Activated CD8-positive, alpha-beta T cell treated with anti-CD3 and anti-CD28 coated beads for 36 hours (primary cell): Measurements from ENCODE around the gene TCHHL1. TPM values are rescaled to one million over a fixed set of nuclear protein-coding genes. Genes with fewer than 3 reads are reported as not detected.

Experiments used
- ATAC-seq: fragments of 200-7000 bp; cut with Tn5 transposase; one replicate; pipeline ENCODE4 v1.10.0; 2021; ENCODE audit warnings: mild to moderate bottlenecking, moderate library complexity
- CTCF ChIA-PET: fragments of 350-600 bp; sonication (Branson Sonifier 250); formaldehyde crosslinking; loops from one replicate; lab custom pipeline; 2021; ENCODE audit warnings: antibody characterized with exemption; lab: Charles Lee
- POLR2A ChIA-PET: fragments of 350-600 bp; sonication (Branson Sonifier 250); formaldehyde crosslinking; loops from one replicate; lab custom pipeline; 2021; ENCODE audit warnings: antibody characterized with exemption; lab: Charles Lee
- DNase-seq: peaks from one replicate; pipeline ENCODE4 v3.0.0-alpha.2; 2020
- H3K27ac Mint-ChIP-seq: one replicate; pipeline ENCODE4 v1.8.0; 2021; ENCODE audit warnings: mild to moderate bottlenecking, mixed read lengths
- H3K27me3 Mint-ChIP-seq: one replicate; pipeline ENCODE4 v1.8.0; 2021; ENCODE audit warnings: mixed read lengths
- H3K36me3 Mint-ChIP-seq: one replicate; pipeline ENCODE4 v1.8.0; 2021; ENCODE audit warnings: low read depth, mixed read lengths
- H3K4me1 Mint-ChIP-seq: one replicate; pipeline ENCODE4 v1.8.0; 2021; ENCODE audit warnings: low read depth, mixed read lengths
- H3K4me3 Mint-ChIP-seq: one replicate; pipeline ENCODE4 v1.8.0; 2021; ENCODE audit warnings: mild to moderate bottlenecking, moderate library complexity, mixed read lengths
- H3K9me3 Mint-ChIP-seq: one replicate; pipeline ENCODE4 v1.8.0; 2021; ENCODE audit warnings: mixed read lengths
- CTCF ChIP-seq: fragments of 200-600 bp; IDR thresholded peaks from one replicate; pipeline ENCODE4 v1.8.0; 2022; ENCODE audit warnings: antibody characterized with exemption, mild to moderate bottlenecking
- intact Hi-C: fragments of 100-400 bp; cut with micrococcal nuclease; formaldehyde crosslinking; loops from one replicate; pipeline ENCODE4 v1.10.0; 2022
- total RNA-seq, 2 experiments: library from RNA; stranded (reverse); gene quantifications; one replicate each; pipeline ENCODE4 v1.2.3, GENCODE V29; 2021

TCHHL1 gene
- total RNA-seq, 2 experiments from 2014 or later, result not detected

DNA sequence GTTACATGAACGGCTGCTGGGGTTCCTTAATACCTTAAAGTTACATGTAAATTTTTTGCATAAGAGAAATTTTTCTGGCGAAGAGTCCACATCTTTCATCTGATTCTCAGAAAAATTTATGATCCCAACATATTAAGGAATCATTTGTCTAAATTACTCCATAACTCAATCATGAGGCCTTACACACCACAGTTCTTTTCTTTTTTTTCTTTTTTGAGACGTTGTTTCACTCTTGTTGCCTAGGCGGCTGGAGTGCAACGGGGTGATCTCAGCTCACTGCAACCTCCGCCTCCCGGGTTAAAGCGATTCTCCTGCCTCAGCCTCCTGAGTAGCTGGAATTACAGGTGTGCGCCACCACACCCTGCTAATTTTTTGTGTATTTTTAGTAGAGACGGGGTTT lies 50.0 kb downstream of the TCHHL1 start:
- intact Hi-C loops, result no loop called here
- no peak overlapping the region for H3K27ac Mint-ChIP-seq

GRCh38 chr1:152036267-152037216 lies 52.3 kb downstream of the TCHHL1 start, which contains the start of gene S100A11:
Gene S100A11 (minus strand): TSS chr1:152037004. CDS start chr1:152036915, 89 bp downstream.
- ATAC-seq (peak; percentile 68), DNase-seq (peak; percentile 86)
- H3K27me3 Mint-ChIP-seq, result no peaks in the 10 kb centered on the region
- peak within 1 kb of the TSS; percentile 92 for H3K4me3 Mint-ChIP-seq
- CTCF ChIA-PET, result interaction anchor here (0.6 to 4.2 kb wide), 8 partner anchors 10 to 422 kb away, joined by 3 to 59 read pairs (median 4); no protein-coding TSS in a partner anchor
- no peak for TF ChIP-seq CTCF
- H3K36me3 Mint-ChIP-seq, result peaks cover 36% of the 10 kb centered on the region
- POLR2A ChIA-PET, result interaction anchor here (0.9 to 3.4 kb wide), 5 partner anchors 10 to 75 kb away, joined by 3 to 36 read pairs (median 3); partner anchors contain the start of gene S100A10
- peaks cover 28% of the 10 kb centered on the region for H3K4me1 Mint-ChIP-seq
- H3K9me3 Mint-ChIP-seq, result no peaks in the 10 kb centered on the region
- H3K27ac Mint-ChIP-seq, result peak within 1 kb of the TSS; percentile 93
- intact Hi-C loops, result no loop called here

More for the DNA sequence above, 50.0 kb downstream of the TCHHL1 start:
- no peaks in the 10 kb centered on the region for H3K9me3 Mint-ChIP-seq
- POLR2A ChIA-PET, result no interaction called here
- no peak for TF ChIP-seq CTCF
- no peak overlapping the region for H3K4me3 Mint-ChIP-seq
- H3K4me1 Mint-ChIP-seq, result peaks cover 17% of the 10 kb centered on the region
- ATAC-seq (no peak), DNase-seq (no peak)
- CTCF ChIA-PET, result interaction anchor here (0.9 to 2.4 kb wide), 3 partner anchors 15 to 419 kb away, joined by 4 to 9 read pairs (median 5); no protein-coding TSS in a partner anchor
- no peaks in the 10 kb centered on the region for H3K27me3 Mint-ChIP-seq
- peaks cover 15% of the 10 kb centered on the region for H3K36me3 Mint-ChIP-seq

DNA sequence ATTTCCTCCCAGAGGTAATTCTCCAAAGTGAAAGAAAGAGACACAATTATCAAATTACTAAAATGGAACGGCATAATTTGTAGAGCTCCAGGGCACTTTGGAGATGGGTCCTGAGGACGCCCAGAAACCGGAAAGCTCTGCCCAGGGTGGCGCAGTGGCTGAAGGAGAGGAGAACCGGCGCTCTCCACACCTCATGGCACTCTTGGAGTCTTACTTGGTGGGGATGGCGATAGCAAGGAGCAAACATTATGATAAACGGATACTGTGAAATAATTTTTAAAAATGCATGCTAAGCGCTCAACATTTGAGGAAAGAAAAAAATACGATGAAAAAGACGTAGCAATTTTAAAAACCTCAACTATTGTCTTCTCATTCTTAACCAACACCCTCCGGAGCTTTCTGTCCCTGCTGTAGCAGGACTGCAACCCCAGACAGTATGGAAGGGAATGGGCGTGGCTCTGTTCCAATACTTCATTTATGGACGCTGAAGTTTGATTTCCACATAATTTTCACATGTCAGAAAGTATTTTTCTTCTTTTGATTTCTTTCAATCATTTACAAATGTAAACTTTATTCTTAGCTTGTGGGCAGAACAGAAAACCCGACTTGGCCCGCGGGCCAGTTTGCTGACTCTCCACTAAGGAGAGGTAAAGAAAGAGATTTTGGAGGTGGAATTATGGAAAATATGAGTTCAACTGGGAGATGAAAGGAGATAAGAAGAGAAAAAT lies 53.2 kb downstream of the TCHHL1 start:
- no peaks in the 10 kb centered on the region for H3K9me3 Mint-ChIP-seq
- ATAC-seq (no peak), DNase-seq (no peak)
- H3K4me3 Mint-ChIP-seq, result peak overlapping the region; percentile 92
- peaks cover 38% of the 10 kb centered on the region for H3K36me3 Mint-ChIP-seq
- ChIA-PET POLR2A (interaction anchor here (0.9 to 3.4 kb wide), 4 partner anchors 11 to 68 kb away, joined by 3 to 36 read pairs (median 4); partner anchors contain the start of gene S100A10), CTCF (interaction anchor here (0.6 to 4.2 kb wide), 13 partner anchors 11 to 423 kb away, joined by 3 to 59 read pairs (median 7); no protein-coding TSS in a partner anchor)
- no peaks in the 10 kb centered on the region for H3K27me3 Mint-ChIP-seq
- intact Hi-C loops, result no loop called here
- H3K4me1 Mint-ChIP-seq, result peaks cover 29% of the 10 kb centered on the region
- TF ChIP-seq CTCF, result no peak
- H3K27ac Mint-ChIP-seq, result peak overlapping the region; percentile 93

GRCh38 chr1:152034654-152035538 lies 54.0 kb downstream of the TCHHL1 start:
- ChIA-PET POLR2A (interaction anchor here (0.6 to 3.4 kb wide), 4 partner anchors 12 to 67 kb away, joined by 3 to 36 read pairs (median 4); no protein-coding TSS in a partner anchor), CTCF (interaction anchor here (0.7 to 4.2 kb wide), 39 partner anchors 8 to 425 kb away, joined by 3 to 59 read pairs (median 4); no protein-coding TSS in a partner anchor)
- no peaks in the 10 kb centered on the region for H3K27me3 Mint-ChIP-seq
- no peaks in the 10 kb centered on the region for H3K9me3 Mint-ChIP-seq
- intact Hi-C loops, result no loop called here
- H3K4me1 Mint-ChIP-seq, result peaks cover 33% of the 10 kb centered on the region
- peak overlapping the region; percentile 92 for H3K4me3 Mint-ChIP-seq
- peak; percentile 83 for TF ChIP-seq CTCF
- H3K36me3 Mint-ChIP-seq, result peaks cover 42% of the 10 kb centered on the region
- ATAC-seq (peak; percentile 78), DNase-seq (peak; percentile 84)
- H3K27ac Mint-ChIP-seq, result peak overlapping the region; percentile 93
